ENCODE measurements around the gene ZNF774.

The ZNF774 gene

GRCh38 chr15:90360746-90361145, 8.7 kb downstream of the ZNF774 start:
- TF ChIP-seq REST (IDR thresholded peaks at IDR 0.05; ENCODE audit: insufficient read depth in 1 of 2, low read depth in 2 of 2, low read length in 2 of 2) (no peak), FOXP2 (optimal IDR thresholded peaks at IDR 0.05; ENCODE audit: borderline replicate concordance, extremely low read depth, extremely low read length, insufficient read depth) (no peak), POLR2AphosphoS5 (IDR thresholded peaks at IDR 0.05; ENCODE audit: low read depth, low read length) (no peak), TAF1 (IDR thresholded peaks at IDR 0.05; ENCODE audit: borderline replicate concordance, insufficient read depth, low read length) (no peak), SIN3A (IDR thresholded peaks at IDR 0.05; ENCODE audit: borderline replicate concordance, insufficient read depth, low read length) (no peak)

GRCh38 chr15:90362936-90363212, 10.8 kb downstream of the ZNF774 start:
- TF ChIP-seq FOXP2 (optimal IDR thresholded peaks at IDR 0.05; ENCODE audit: borderline replicate concordance, extremely low read depth, extremely low read length, insufficient read depth) (no peak), POLR2AphosphoS5 (IDR thresholded peaks at IDR 0.05; ENCODE audit: low read depth, low read length) (no peak), REST (IDR thresholded peaks at IDR 0.05; ENCODE audit: insufficient read depth in 1 of 2, low read depth in 2 of 2, low read length in 2 of 2) (no peak), TAF1 (IDR thresholded peaks at IDR 0.05; ENCODE audit: borderline replicate concordance, insufficient read depth, low read length) (no peak)

- TF ChIP-seq REST (IDR thresholded peaks at IDR 0.05; ENCODE audit: insufficient read depth in 1 of 2, low read depth in 2 of 2, low read length in 2 of 2) (no peak), FOXP2 (optimal IDR thresholded peaks at IDR 0.05; ENCODE audit: borderline replicate concordance, extremely low read depth, extremely low read length, insufficient read depth) (no peak), POLR2AphosphoS5 (IDR thresholded peaks at IDR 0.05; ENCODE audit: low read depth, low read length) (no peak), TAF1 (IDR thresholded peaks at IDR 0.05; ENCODE audit: borderline replicate concordance, insufficient read depth, low read length) (no peak), SIN3A (IDR thresholded peaks at IDR 0.05; ENCODE audit: borderline replicate concordance, insufficient read depth, low read length) (no peak)
Measured at GRCh38 chr15:90364251-90364650, 12.2 kb downstream of the ZNF774 start.

GRCh38 chr15:90365414-90366055, 13.5 kb downstream of the ZNF774 start:
- TF ChIP-seq FOXP2 (optimal IDR thresholded peaks at IDR 0.05; ENCODE audit: borderline replicate concordance, extremely low read depth, extremely low read length, insufficient read depth) (no peak), SIN3A (IDR thresholded peaks at IDR 0.05; ENCODE audit: borderline replicate concordance, insufficient read depth, low read length) (no peak), POLR2AphosphoS5 (IDR thresholded peaks at IDR 0.05; ENCODE audit: low read depth, low read length) (no peak), TAF1 (IDR thresholded peaks at IDR 0.05; ENCODE audit: borderline replicate concordance, insufficient read depth, low read length) (no peak), REST (IDR thresholded peaks at IDR 0.05; ENCODE audit: insufficient read depth in 1 of 2, low read depth in 2 of 2, low read length in 2 of 2) (no peak)

GRCh38 chr15:90367576-90367975, 15.5 kb downstream of the ZNF774 start:
- no peak for TF ChIP-seq REST (IDR thresholded peaks at IDR 0.05; ENCODE audit: insufficient read depth in 1 of 2, low read depth in 2 of 2, low read length in 2 of 2)
- TF ChIP-seq POLR2AphosphoS5 (IDR thresholded peaks at IDR 0.05; ENCODE audit: low read depth, low read length) = no peak
- TF ChIP-seq TAF1 (IDR thresholded peaks at IDR 0.05; ENCODE audit: borderline replicate concordance, insufficient read depth, low read length) = no peak
- TF ChIP-seq FOXP2 (optimal IDR thresholded peaks at IDR 0.05; ENCODE audit: borderline replicate concordance, extremely low read depth, extremely low read length, insufficient read depth) = no peak
- TF ChIP-seq SIN3A (IDR thresholded peaks at IDR 0.05; ENCODE audit: borderline replicate concordance, insufficient read depth, low read length) = no peak

Data from PFSK-1 (cell line).